Smooth muscle cell of the brain vasculature (primary cell): ENCODE measurements around the gene FLOT1.

Experiments used
- DNase-seq: peaks from one replicate; pipeline ENCODE4 v3.0.0-alpha.2; 2012; ENCODE audit warnings: low read depth, low spot score

The FLOT1 gene

DNA sequence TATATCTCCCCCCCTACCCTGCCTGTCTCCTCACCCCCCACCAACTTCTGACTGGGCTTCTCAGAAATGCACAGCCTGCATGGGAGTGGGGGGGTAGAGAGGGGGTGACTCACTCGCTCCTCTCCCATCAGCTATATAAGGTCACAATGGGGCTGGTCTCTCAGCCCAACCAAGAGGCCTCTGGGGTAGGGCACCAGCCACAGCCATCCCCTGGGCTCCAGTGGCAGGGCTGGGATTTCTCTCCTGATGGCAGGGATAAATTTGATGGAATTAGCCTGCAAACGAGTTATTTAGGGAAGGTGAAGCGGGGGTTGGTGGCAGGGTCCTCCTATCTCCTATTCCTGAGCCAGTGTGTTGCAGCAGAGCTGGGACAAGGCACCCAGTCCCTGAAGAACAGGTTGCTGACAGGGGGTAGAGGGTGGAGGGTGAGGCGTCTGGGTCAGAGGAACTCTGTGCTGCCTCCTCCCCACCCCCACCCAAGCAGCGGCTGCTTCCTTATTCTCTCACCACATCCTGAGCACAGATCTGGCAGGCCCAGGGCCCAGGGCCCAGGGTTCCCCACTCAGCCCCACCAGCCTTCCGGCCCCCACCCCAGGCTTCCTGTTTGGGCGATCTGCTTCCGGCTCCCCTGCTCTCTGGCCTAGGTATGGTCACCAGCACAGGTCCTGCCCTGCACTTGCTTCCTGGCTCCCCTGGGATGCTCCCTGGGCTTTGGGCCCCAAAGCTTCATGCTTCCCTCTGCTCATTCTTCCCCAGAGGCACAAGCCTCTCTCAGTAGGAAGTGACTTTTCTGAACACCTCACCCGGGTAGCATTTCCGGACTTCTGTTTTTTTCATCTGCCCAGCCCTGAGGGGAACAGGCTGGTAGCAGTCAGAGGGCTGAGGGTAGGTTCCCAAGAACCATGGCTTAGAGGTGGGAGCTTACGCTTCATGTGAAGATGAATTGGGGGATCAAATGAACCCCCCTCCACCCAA is 60.1 kb downstream of the FLOT1 start:
- DNase-seq = peak; percentile 77

DNA sequence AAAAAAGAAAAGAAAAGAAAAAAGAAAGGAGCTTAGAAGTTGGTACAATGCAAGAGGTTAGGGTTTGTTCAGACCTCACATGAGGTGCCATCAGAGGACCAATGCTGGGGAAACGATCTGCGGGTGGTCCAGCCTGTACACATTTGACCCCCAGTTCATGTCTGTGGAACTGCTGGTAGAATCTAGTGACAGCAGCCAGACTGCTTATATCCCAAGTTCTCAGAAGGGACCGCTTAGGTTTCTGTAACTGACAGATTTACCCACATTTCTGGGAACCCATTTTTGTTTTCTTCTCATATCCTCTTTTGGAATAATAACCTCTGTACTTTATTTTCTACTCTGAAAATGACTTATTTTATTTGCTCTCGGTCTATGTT is 60.7 kb downstream of the FLOT1 start:
- DNase-seq = no peak

DNA sequence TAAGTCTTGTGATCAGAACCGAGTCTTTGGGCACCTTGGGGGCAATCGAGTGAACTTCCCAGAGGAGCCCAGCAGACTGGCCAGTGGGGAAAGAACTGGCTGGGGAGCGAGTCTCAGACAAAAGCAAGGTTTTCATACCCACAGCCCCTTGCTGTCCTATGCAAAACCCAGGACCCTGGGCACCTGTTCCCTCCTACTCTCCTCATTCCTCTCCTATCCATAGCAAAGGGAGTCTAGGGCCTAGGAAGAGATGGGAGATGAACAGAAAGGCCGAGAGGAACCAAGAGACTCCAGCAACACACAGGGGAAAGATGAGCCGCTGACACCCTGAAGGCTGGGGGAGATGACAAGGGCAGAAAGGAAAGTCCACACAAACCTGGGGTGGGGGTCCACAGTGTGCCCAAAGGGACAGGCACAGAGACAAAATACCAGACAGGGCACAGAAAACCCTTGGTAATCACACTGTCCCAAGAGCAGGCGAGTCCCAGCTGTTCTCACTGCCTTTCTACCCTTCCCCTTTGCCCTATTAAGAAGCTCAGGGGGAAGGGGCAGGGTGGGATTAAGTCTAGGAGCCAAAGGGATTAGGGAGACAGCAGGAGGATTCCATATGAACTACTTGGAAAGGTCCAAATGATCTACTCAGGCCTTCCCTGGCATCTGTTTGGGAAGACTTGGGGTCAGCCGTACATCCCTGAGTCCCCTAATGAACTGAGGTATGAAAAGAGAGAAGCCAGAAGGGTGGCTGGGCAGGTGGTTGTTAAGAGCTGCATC is 62.5 kb downstream of the FLOT1 start:
- no peak for DNase-seq

DNA sequence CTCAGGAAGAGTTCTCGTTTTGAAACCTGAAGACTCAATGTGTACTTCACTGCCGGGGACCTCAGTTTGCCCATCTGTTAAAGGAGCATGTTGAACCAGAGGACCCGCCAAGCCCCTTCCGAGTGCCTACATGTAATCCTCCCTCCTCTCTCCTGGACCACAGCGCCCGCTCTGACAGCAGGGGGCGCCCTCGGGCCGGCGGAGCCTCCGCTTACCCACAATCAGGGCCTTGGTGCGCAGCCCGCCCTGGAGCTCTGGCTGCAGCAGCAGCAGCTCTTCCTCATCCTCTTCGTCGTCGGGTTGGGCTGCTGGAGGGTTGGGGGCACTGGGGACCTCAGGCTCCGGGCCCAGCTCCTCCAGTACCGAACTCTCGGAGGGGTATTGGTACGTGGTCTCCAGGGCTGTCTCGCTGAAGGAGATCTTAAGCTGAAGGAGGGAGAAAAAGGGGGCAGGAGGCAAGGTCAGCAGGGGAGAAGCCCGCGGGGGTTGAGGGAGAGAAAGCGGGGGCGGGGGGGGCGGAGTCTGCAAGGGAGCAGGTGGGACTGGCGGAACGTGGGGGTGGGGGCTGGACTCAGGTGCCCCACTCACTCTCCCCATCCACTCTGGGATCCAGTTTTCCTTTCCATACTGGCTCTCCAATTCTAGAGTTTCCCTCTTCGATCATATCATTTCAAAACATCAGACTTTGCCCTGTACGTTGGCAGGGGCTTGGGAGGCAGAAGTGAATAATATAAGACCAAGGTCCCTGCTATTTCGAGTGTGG is 63.3 kb downstream of the FLOT1 start:
- DNase-seq = no peak
